HG03442 (cell line): ENCODE results near the gene INTS13.
A peak's percentile ranks its signal among the peaks of the same experiment; 100 is the strongest.
"Not testable (repeated sequence)": the region's sequence is repeated elsewhere in the genome, so short reads cannot be mapped to it uniquely, and the experiment has no call there.

ENCODE experiments used
- ATAC-seq: cut with Tn5 transposase; IDR thresholded peaks from one replicate; pipeline ENCODE4 v1.9.1; 2021; ENCODE audit warnings: mild to moderate bottlenecking, moderate library complexity; ENCODE audit not compliant: unreplicated experiment

The INTS13 gene, protein sequence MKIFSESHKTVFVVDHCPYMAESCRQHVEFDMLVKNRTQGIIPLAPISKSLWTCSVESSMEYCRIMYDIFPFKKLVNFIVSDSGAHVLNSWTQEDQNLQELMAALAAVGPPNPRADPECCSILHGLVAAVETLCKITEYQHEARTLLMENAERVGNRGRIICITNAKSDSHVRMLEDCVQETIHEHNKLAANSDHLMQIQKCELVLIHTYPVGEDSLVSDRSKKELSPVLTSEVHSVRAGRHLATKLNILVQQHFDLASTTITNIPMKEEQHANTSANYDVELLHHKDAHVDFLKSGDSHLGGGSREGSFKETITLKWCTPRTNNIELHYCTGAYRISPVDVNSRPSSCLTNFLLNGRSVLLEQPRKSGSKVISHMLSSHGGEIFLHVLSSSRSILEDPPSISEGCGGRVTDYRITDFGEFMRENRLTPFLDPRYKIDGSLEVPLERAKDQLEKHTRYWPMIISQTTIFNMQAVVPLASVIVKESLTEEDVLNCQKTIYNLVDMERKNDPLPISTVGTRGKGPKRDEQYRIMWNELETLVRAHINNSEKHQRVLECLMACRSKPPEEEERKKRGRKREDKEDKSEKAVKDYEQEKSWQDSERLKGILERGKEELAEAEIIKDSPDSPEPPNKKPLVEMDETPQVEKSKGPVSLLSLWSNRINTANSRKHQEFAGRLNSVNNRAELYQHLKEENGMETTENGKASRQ

DNA sequence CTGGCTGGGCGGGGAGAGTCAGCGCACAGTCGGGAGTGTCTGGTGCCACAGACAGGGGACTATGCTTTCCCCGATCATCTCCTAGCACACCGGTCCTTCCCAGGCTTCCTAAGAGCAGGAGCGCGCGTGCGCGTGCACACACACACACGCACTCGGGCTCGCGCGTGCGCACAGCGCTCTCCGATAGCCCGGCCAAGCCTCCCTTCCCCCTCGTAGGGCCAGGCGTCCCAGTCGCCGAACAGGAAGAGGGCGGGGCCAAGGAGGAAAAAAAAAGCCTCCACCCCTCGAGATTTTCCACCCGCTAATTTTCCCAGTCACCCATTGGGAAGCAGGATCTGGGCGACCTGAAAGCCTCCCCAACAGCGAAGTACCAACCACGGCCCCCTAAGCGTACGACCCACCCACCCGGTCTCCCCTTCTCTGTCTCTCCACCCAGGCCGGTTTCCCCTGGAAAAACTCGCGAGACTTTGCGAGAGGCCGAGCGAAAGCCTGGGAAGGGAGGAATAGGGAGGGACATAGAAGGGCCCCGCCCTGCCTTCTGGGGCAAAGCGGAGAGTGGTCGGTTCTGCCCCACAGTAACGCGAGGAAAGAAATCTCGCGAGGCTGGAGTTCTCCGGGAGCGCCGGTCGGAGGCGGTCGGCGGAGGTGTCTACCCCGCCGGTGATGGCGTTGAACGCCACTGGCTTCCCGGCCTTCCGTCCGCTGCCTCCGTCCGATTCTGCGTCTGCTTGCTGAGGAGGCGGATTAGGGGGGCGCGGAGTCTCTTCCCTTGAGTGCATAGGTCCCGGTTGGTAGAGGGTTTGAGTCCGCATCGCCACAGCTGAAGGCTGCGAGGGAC lies at the start of gene INTS13, which contains the start of gene FGFR1OP2:
INTS13 (minus strand) TSS at position 119 of the 838 bp plus-strand sequence. CDS start 1,178 bp downstream, outside the sequence.
FGFR1OP2 (plus strand) TSS at position 608 of the 838 bp plus-strand sequence. CDS start 15,689 bp downstream, outside the sequence.
- ATAC-seq = peak; percentile 85

DNA sequence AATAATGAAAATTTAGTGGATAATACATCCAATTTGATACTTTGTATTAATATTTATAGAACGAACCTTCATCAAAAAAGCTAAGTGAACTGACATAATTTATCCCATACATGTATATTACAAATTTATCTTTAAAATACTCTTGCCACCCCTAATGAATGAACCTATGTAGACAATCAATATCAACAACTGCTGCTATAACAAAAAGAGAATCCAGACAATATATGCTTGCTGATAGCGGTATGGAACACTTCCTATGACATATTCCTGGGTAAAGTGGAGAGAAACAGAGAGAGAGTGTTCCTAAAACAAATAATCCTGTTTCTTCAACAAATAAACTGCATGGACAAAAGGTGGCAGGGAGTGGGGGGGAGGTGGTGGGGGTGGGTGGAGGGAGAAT lies 45.1 kb upstream of the INTS13 start:
- no peak for ATAC-seq

DNA sequence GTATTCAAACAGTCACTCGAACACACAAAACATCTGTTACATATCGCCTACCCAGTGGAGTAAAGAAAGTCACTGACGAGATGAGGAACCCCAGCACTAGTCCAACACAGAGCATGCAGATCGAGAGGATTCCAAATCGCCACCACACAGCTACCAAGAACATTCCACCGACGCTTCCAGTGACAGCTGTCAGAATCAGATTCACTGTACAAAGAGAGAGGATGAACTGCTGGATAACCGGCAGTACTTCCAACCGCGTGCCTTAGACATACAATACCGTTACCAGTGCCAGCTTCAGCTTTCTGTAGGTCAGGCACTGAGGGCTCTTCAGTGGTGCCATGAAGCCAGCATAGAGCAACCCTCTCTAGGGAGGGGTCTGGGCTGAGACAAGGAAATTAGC lies 42.0 kb upstream of the INTS13 start:
- ATAC-seq = no peak

DNA sequence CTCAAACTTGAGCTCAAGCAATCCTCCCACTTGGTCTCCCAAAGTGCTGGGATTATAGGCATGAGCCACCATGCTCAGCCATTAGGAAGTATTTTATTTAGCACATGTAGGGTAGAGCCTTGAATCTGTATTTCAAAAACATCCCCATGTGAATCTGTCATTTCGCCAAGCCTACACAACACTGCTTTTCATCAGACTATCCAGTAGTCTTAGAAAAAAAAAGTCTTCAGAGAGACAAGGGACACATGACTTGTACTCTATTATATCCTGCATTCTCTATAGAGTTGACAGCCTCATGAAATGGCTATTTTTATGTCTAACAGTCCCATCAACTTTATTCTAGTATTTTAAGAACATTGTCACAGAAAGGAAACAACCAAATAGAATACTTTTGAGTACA lies 41.0 kb upstream of the INTS13 start:
- no peak for ATAC-seq

DNA sequence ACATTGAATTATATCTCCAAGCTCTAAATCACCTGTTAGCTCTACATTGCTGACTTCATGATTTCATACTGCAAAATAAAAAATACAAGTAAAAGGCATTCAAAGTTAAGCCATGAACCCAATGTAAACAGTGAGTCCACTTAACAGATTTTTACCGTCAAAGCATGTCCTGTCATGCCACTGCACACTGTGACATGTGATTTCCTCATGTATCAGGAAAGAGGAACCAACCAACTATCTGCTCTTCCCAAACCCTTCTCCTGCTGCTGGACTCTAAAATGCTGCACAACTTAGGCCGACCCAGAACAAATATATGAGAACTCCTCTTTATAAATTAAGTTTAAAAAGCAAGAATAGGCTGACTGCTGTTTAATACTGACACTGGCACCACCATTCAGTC lies 38.9 kb upstream of the INTS13 start:
- ATAC-seq = no peak

DNA sequence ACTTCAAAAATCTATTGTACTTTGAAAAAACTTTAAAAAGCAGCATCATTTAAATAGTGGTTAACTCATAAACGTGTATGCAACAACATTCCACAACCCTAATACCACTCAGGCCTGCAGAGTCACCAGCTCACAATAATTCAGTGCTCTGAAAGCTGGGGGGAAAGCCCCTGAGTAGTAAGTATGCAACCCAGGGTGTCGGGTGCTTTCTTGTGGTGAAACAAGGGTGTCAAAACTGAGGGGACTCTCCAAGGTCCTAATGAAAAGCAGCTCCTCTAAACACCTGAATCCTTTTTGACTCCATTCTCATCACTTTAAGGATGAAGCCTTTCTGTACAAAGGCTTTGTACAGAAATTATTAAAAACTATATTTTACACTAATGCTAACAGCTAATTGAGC lies 34.2 kb upstream of the INTS13 start:
- ATAC-seq = peak; percentile 100

DNA sequence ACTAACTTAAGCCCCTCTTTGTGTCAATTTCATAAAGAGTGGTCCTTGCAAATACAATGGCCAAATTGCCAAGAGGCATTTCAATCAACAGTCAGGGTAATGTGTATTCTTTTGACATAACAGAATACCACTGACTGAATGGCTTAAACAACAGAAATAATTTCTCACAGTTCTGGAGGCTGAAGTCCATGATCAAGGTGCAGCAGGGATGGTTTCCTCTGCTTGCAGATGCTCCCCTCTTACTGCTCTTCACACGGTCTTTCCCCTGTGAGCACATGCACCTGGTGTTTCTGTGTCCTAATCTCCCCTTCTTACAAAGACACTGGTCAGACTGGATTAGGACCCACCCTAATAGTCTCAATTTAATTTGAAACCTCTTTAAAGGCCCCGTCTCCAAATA lies 32.4 kb upstream of the INTS13 start:
- ATAC-seq = no peak

DNA sequence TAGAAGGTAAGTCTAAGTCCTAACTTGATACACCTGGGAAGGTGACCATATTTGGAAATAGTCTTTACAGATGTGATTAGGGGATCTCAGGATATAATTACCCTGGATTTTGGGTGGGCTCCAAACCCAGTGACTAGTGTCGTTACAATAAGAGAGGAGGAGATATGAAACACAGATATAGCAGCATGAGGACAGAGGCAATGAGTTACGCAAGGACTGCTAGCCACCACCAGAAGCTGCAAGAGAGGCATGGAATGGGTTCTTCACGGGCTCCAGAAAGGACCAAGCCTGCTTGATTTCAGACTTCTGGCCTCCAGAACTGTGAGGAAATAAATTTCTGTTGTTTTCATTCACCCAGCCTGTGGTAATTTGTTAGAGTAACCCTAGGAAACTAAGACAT lies 29.1 kb upstream of the INTS13 start:
- ATAC-seq = no peak

DNA sequence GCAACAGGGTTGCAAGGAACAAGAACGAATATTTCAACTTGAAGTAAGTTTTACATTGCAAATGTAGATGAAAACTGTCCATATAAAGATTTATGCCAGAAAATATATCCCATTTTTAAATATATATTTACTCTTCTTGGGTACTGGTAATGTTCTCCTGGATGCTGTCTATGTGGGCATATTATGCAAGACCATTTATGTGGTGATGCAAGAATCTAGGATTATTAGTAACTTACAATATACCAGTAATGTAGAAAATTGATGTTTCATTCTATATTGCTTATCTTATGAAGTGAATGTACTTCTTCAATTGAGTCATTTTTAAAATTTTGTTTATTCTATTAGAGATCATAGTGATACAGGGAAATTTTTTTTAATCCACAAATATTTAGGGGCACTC lies 25.6 kb upstream of the INTS13 start:
- ATAC-seq = no peak

DNA sequence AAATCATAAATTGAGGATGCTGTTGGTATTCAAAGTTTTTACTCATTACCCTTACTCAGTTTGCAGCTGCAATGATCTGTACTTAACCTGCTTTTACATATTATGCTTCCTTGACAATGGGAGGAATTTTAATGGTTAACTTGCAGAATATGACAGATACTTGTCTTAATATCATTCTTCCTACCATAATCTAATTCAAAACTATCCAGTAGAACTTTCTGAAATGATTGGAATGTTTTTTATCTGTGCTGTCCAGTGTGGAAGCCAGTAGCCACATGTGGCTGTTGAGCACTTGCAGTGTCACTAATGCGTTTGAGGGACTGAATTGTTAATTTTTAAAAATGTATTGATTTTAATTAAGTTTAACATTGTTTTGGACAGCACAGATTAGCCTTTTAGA lies 24.0 kb upstream of the INTS13 start:
- no peak for ATAC-seq

DNA sequence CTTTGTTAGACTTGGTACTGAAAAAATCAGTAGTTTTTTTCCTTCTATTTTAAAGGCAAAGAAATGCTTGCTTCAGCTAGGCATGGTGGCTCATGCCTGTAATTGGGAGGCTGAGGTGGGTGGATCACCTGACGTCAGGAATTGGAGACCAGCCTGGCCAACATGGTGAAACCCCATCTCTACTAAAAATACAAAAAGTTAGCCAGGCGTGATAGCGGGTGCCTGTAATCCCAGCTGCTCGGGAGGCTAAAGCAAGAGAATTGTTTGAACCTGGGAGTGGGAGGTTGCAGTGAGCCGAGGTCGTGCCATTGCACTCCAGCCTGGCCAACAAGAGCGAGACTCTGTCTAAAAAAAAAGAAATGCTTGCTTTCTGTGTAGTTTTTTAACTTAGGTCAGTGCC lies 23.6 kb upstream of the INTS13 start:
- ATAC-seq = not testable (repeated sequence)

DNA sequence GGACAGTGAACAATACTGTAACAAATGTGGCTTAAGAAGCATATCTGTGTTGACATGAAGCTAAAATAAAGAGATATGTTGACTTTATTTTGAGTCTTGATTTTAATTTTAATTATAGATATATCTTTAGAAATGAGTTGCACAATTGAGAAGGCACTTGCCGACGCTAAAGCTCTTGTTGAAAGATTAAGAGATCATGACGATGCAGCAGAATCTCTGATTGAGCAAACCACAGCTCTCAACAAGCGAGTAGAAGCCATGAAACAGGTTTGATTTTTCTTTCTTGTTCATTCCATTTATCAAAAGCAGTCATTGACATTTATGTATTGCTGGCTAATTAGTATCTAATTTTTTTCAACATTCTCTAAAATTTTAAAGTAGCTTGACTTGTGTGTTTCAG lies 16.2 kb upstream of the INTS13 start:
- no peak for ATAC-seq

DNA sequence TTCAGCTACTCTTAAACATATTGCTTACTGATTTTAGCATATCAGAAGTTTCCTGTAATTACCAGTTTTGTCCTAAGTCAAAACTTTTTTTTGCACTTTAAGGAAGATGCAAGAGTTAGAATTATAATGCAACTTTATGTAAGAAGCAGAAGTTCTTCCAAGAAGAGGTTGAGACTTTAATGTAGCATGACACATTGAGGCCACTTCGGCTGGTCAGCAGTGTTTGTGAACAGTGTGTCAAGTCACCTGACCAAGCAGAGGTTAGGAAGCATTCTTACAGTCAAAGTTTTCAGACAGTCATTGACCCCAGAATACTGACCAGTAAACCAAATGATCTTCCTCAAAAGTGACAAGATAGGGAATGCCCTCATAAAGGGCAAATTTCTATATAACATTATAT lies 15.7 kb upstream of the INTS13 start:
- ATAC-seq = no peak

DNA sequence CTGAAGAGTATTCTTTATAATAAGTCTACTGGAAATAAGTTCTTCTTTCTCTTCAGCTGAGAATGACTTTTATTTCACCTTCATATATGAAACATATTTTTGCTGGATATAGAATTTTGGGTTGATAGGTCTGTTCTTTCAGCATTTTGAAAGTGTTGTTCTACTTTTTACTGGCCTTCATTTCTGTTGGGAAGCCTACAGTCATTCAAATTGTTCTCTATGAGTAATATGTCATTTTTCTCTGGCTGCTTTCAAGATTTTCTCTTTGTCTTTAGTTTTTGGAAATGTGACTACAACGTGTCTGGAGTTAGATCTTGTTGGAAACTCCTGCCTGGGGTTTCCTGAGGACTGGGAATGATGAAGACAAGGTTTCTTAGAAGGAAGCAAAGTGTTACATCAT lies 10.5 kb upstream of the INTS13 start:
- ATAC-seq = no peak

DNA sequence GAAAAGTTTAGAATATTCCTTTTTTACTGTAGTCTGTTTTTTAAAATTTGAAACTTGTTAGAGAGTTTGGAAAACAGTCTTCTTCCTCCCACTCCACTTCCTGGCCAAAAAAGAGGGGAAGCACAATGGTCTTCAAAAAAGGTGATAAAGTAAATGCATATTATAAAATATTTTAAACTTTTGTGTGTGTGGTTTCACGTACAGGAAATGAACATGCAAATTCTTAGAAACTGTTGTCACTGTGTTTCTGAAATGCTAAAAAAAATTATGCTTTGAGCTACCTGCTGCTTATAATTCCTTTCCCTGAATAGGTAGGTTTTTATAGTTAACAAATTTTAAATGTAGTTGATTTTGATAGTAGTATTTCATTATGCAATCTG lies 3.4 kb upstream of the INTS13 start:
- no peak for ATAC-seq

DNA sequence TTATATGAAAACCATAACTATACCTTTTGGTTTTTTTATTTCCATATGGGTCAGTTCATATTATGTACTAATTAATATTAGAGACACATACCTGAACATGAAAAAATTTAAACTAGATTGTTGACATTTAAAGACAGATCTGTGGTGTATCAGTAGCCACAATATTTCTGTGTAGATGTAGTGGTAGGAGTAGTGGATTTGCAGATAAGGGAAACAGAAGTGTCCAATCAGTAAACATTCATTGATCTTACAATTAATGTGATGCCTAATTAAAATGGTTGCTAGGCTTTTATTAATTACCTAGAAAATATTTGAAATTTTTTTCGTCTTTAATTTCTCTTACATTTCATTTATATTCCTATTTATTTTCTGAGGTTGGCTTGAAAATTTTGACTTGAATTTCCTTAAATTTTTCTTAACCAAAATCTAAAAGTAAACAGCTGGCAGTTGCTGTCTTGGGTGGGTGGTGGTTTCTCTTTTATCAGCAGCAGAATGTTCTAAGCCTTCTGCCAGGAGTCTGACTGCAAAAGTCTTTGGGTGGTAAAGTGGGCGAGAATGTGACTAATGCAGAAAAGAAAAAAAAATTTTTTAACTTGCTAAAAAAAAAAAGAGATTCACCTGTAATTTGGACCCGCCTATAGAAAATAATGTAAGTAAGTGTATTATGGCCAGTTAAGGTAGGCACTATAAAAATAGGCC lies 2.9 kb upstream of the INTS13 start:
- no peak for ATAC-seq

DNA sequence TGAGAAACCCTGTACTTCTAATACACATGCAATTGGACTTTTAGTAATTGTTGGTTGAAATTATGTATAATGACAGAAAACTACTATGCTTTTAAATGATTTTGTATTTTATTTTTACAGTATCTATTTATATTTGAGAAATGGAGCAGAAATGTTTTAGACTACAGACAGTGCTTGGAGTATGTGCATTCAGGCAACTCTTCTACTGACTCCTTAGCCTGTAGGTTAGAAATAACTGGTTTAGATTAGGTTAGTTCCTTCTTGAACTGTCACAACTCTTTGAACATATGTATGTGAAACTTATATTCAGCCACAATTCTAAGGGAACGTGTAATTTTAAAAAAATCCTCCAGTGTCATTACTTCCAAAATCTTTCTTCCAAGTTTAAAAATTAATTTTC lies 2.2 kb upstream of the INTS13 start:
- no peak for ATAC-seq

DNA sequence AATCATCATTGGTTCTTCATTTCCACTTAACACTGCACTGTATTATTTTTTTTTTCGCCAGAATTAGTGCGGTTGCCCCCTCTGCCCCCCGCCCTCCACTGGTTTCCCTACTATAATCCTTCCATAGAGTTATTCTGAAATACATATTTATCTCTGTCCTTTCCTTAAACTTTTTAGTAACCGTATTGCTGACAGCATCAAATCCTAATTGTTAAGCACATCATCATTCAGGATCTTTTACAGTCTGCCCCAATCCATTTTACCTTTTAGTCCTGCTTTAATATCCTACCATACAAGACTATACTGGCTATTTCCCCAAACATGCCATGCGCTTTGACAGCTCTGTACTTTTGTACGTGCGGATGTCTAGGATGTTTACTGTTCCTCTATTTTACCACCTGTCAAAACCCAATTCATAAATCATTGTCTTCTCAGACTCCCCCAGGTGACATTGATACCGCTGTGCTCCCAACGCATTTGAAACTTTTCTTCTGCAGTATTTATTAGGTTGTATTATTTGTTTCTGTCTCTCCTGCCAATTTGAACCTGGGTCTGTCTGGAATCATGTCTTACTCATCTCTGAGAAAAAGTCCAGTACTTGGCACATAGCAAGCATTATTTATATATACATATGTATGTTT lies 1.5 kb upstream of the INTS13 start:
- ATAC-seq = no peak

DNA sequence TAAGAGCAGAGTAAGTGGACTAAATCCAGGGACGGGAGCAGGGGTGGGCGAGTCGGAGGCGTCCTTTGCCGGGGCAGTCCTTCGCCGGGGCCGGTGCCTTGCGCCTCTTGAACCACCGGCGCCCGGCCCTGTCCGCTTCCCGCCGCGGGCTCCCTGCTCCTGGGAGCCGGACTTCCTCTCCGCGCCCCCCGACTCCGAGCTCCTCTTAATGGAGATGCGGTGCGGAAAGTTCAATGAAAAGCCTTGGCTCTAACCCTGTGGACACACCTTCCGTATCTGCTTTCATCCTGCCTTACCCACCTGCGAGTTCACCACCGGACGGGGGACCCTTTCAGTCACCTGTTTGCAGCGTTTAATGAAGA lies 901 bp upstream of the INTS13 start:
- peak; percentile 4 for ATAC-seq

DNA sequence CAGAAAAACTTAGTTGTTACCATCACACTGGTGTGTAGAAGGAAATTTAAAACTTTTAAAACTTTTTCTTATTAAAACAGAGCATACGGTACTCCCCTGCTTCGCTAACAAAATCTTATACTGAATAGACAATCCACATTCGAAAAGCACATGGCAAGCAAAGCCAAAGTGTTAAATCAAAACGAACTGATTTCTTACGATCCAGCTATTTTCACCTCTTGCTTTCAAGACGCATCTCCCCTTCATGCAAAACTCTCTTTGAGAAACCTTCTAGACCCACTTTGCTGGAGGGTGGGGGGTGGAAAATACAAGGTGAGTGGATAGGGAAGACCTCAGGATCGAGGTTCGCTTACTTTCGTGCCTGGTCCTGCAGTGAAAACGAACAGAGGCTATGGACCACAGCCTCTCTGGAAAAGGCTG lies 328 bp downstream of the INTS13 start:
- ATAC-seq = no peak
